GM12801 (cell line): ENCODE results near the gene UBE2D1.

ENCODE experiments used
- CTCF ChIP-seq: IDR thresholded peaks from one replicate; pipeline ENCODE4 v1.5.1; 2011; ENCODE audit warnings: control low read depth; ENCODE audit not compliant: insufficient read length; ENCODE audit errors: extremely low read depth

Gene UBE2D1

GRCh38 chr10:58305821-58306220 is 29.0 kb upstream of the UBE2D1 start:
- TF ChIP-seq CTCF, result no peak

GRCh38 chr10:58307676-58308075 is 27.1 kb upstream of the UBE2D1 start:
- no peak for TF ChIP-seq CTCF

- no peak for TF ChIP-seq CTCF
These were observed 23.8 kb upstream of the UBE2D1 start for GRCh38 chr10:58311026-58311425.

GRCh38 chr10:58316874-58317273 is 17.9 kb upstream of the UBE2D1 start:
- TF ChIP-seq CTCF, result no peak

- TF ChIP-seq CTCF, result no peak
These were observed 16.5 kb upstream of the UBE2D1 start for GRCh38 chr10:58318346-58318745.

GRCh38 chr10:58319599-58319998 is 15.2 kb upstream of the UBE2D1 start:
- TF ChIP-seq CTCF, result no peak

- TF ChIP-seq CTCF, result no peak
These were observed 14.3 kb upstream of the UBE2D1 start for GRCh38 chr10:58320351-58321049.
